ENCODE measurements around the gene APOBR.

GRCh38 chr16:28495098-28495793, 803 bp downstream of the APOBR start:
- no peak for TF ChIP-seq CTCF (IDR thresholded peaks at IDR 0.05)
- no peak for TF ChIP-seq EP300 (IDR thresholded peaks at IDR 0.05)
